H9 (cell line): ENCODE measurements around the gene CINP. TPM values are rescaled to one million over a fixed set of nuclear protein-coding genes. Genes with fewer than 3 reads are reported as not detected.
A peak's percentile ranks its signal among the peaks of the same experiment; 100 is the strongest.

ENCODE experiments used
- DNase-seq: peaks from one replicate; pipeline ENCODE4 v3.0.0-alpha.2; 2017
- H2AFZ ChIP-seq: one replicate; pipeline ENCODE4 v1.6.1; 2013; ENCODE audit warnings: mild to moderate bottlenecking, low read length, control low read depth, moderate library complexity
- H2AK5ac ChIP-seq: 2 replicates; pipeline ENCODE4 v1.6.1; 2013; ENCODE audit warnings: low read length, control low read depth, mixed read lengths; ENCODE audit not compliant: insufficient read length
- H2BK120ac ChIP-seq: one replicate; pipeline ENCODE4 v1.6.1; 2013; ENCODE audit warnings: low read depth, mild to moderate bottlenecking, low read length, control low read depth, inconsistent platforms; ENCODE audit not compliant: poor library complexity, severe bottlenecking
- H2BK12ac ChIP-seq: 2 replicates; pipeline ENCODE4 v1.6.1; 2013; ENCODE audit warnings: low read length, control low read depth, mixed read lengths, low read depth; ENCODE audit not compliant: insufficient read length
- H2BK15ac ChIP-seq: 2 replicates; pipeline ENCODE4 v1.6.1; 2013; ENCODE audit warnings: low read depth, low read length, control low read depth
- H2BK20ac ChIP-seq: one replicate; pipeline ENCODE4 v1.6.1; 2013; ENCODE audit warnings: low read depth, mild to moderate bottlenecking, low read length, control low read depth, inconsistent platforms; ENCODE audit not compliant: poor library complexity, severe bottlenecking
- H2BK5ac ChIP-seq: 2 replicates; pipeline ENCODE4 v1.6.1; 2013; ENCODE audit warnings: low read length, control low read depth, mixed read lengths; ENCODE audit not compliant: insufficient read length
- H3K14ac ChIP-seq: 2 replicates; pipeline ENCODE4 v1.6.1; 2013; ENCODE audit warnings: low read length, control low read depth; ENCODE audit not compliant: insufficient read depth
- H3K18ac ChIP-seq: 2 replicates; pipeline ENCODE4 v1.6.1; 2013; ENCODE audit warnings: low read depth, mild to moderate bottlenecking, mixed read lengths, low read length, control low read depth; ENCODE audit not compliant: insufficient read length
- H3K23ac ChIP-seq: 2 replicates; pipeline ENCODE4 v1.6.1; 2013; ENCODE audit warnings: low read length, control low read depth, mixed read lengths, low read depth; ENCODE audit not compliant: insufficient read length
- H3K23me2 ChIP-seq: 2 replicates; pipeline ENCODE4 v1.6.1; 2013; ENCODE audit warnings: low read depth, mild to moderate bottlenecking, mixed read lengths, low read length, control low read depth; ENCODE audit not compliant: insufficient read length, poor library complexity, severe bottlenecking
- H3K27ac ChIP-seq: 2 replicates; pipeline ENCODE4 v1.5.1; 2013; ENCODE audit warnings: low read length, control low read depth, mixed read lengths, low read depth; ENCODE audit not compliant: insufficient read length
- H3K27me3 ChIP-seq: 2 replicates; pipeline ENCODE4 v1.6.1; 2013; ENCODE audit warnings: low read length, control low read depth, inconsistent platforms; ENCODE audit not compliant: insufficient read depth
- H3K4ac ChIP-seq: 2 replicates; pipeline ENCODE4 v1.6.1; 2013; ENCODE audit warnings: low read depth, mild to moderate bottlenecking, control low read depth, inconsistent platforms, low read length, moderate library complexity
- H3K4me1 ChIP-seq: 2 replicates; pipeline ENCODE4 v1.6.1; 2013; ENCODE audit warnings: low read length, control low read depth, inconsistent platforms; ENCODE audit not compliant: insufficient read depth
- H3K4me2 ChIP-seq: 2 replicates; pipeline ENCODE4 v1.6.1; 2013; ENCODE audit warnings: low read length, control low read depth, mixed read lengths; ENCODE audit not compliant: insufficient read length, insufficient read depth
- H3K56ac ChIP-seq: 2 replicates; pipeline ENCODE4 v1.6.1; 2013; ENCODE audit warnings: low read depth, mild to moderate bottlenecking, mixed read lengths, low read length, control low read depth; ENCODE audit not compliant: insufficient read length
- H3K79me1 ChIP-seq: 2 replicates; pipeline ENCODE4 v1.6.1; 2013; ENCODE audit warnings: low read depth, mild to moderate bottlenecking, moderate library complexity, low read length, control low read depth, inconsistent platforms; ENCODE audit not compliant: insufficient read depth, poor library complexity, severe bottlenecking
- H3K79me2 ChIP-seq: 2 replicates; pipeline ENCODE4 v1.6.1; 2013; ENCODE audit warnings: low read length, control low read depth, inconsistent platforms; ENCODE audit not compliant: insufficient read depth
- H3K9ac ChIP-seq: 2 replicates; pipeline ENCODE4 v1.6.1; 2013; ENCODE audit warnings: low read length, control low read depth, mixed read lengths; ENCODE audit not compliant: insufficient read length; ENCODE audit errors: extremely low read depth
- H3K9me3 ChIP-seq: one replicate; pipeline ENCODE4 v1.6.1; 2013; ENCODE audit warnings: low read depth, low read length, inconsistent platforms; ENCODE audit not compliant: control insufficient read depth
- H3T11ph ChIP-seq: one replicate; pipeline ENCODE4 v1.6.1; 2013; ENCODE audit warnings: mild to moderate bottlenecking, low read length, control low read depth, inconsistent platforms
- H4K20me1 ChIP-seq: one replicate; pipeline ENCODE4 v1.6.1; 2013; ENCODE audit not compliant: control insufficient read depth, insufficient read length, insufficient read depth
- H4K5ac ChIP-seq: 2 replicates; pipeline ENCODE4 v1.6.1; 2013; ENCODE audit warnings: low read depth, mild to moderate bottlenecking, mixed read lengths, low read length, control low read depth; ENCODE audit not compliant: insufficient read length
- H4K8ac ChIP-seq: replicated peaks from 2 replicates; pipeline ENCODE4 v1.6.1; 2013; ENCODE audit warnings: low read length, control low read depth, mixed read lengths, low read depth; ENCODE audit not compliant: insufficient read length
- H4K91ac ChIP-seq: 2 replicates; pipeline ENCODE4 v1.6.1; 2013; ENCODE audit warnings: low read depth, mild to moderate bottlenecking, moderate library complexity, mixed read lengths, low read length, control low read depth; ENCODE audit not compliant: insufficient read length
- H3K27ac Mint-ChIP-seq, 3 experiments: 2 replicates in 2 of 3; 3 replicates in 1 of 3; pipeline ENCODE4 v1.8.0; 2020 to 2021; ENCODE audit warnings: mixed read lengths in 3 of 3, mild to moderate bottlenecking in 1 of 3, moderate library complexity in 1 of 3
- H3K27me3 Mint-ChIP-seq: 2 replicates; pipeline ENCODE4 v1.8.0; 2021; ENCODE audit warnings: low read depth, mild to moderate bottlenecking, moderate library complexity, mixed read lengths
- H3K36me3 Mint-ChIP-seq, 3 experiments: 2 replicates in 2 of 3; 3 replicates in 1 of 3; pipeline ENCODE4 v1.8.0; 2020 to 2021; ENCODE audit warnings: low read depth in 3 of 3, mixed read lengths in 3 of 3; ENCODE audit not compliant: insufficient read depth in 1 of 3
- H3K4me1 Mint-ChIP-seq, 2 experiments: 2 replicates each; pipeline ENCODE4 v1.8.0; 2020; ENCODE audit warnings: mixed read lengths in 2 of 2
- H3K4me3 Mint-ChIP-seq, 2 experiments: 2 replicates in 1 of 2; 3 replicates in 1 of 2; pipeline ENCODE4 v1.8.0; 2020 to 2021; ENCODE audit warnings: mild to moderate bottlenecking in 2 of 2, mixed read lengths in 2 of 2, moderate library complexity in 1 of 2
- H3K9me3 Mint-ChIP-seq, 2 experiments: 2 replicates in 1 of 2; 3 replicates in 1 of 2; pipeline ENCODE4 v1.8.0; 2020; ENCODE audit warnings: mild to moderate bottlenecking in 2 of 2, mixed read lengths in 2 of 2, moderate library complexity in 1 of 2
- CTCF ChIP-seq: fragments of 200-600 bp; sonication (generic); conservative IDR thresholded peaks from 3 replicates; pipeline ENCODE4 v1.8.0; 2021; ENCODE audit warnings: antibody characterized with exemption, mild to moderate bottlenecking
- WGBS: extraction: QIAGEN DNeasy Blood & Tissue Kit; methylation state at CpG from one replicate; pipeline ENCODE4 v1.1.7; 2013; ENCODE audit warnings: missing lambda C conversion rate, low lambda C conversion rate, mixed read lengths; ENCODE audit not compliant: insufficient read length; ENCODE audit errors: extremely low coverage; 5-methylcytosine and 5-hydroxymethylcytosine counted together
- total RNA-seq: library from RNA; stranded (reverse); gene quantifications from 2 replicates; pipeline ENCODE4 v1.2.1, GENCODE V29; 2021

CINP gene
- total RNA-seq, 1 experiment from 2014 or later, result 39.5 TPM

GRCh38 chr14:102345232-102345631, 17.5 kb downstream of the CINP start:
- peaks cover 18 to 63% (median 41%) of the 10 kb centered on the region in 3 experiments; a peak in 6 of 7 replicates for H3K36me3 Mint-ChIP-seq
- Histone ChIP-seq H2BK5ac (no peak overlapping the region), H3T11ph (no peak overlapping the region), H2BK20ac (no peak overlapping the region), H3K4ac (no peak overlapping the region), H4K20me1 (no peaks in the 10 kb centered on the region), H3K23ac (no peak overlapping the region), H3K9me3 (no peaks in the 10 kb centered on the region), H3K27ac (no peak overlapping the region), H2BK120ac (no peak overlapping the region), H2AFZ (no peak overlapping the region), H3K27me3 (no peaks in the 10 kb centered on the region), H3K9ac (no peak overlapping the region), H3K79me2 (no peaks in the 10 kb centered on the region), H3K4me1 (no peaks in the 10 kb centered on the region), H3K14ac (no peak overlapping the region), H4K8ac (no peak overlapping the region), H4K91ac (no peak overlapping the region), H3K79me1 (no peaks in the 10 kb centered on the region), H3K56ac (no peak overlapping the region), H3K23me2 (no peaks in the 10 kb centered on the region), H2BK15ac (no peak overlapping the region), H3K4me2 (no peak overlapping the region), H2AK5ac (no peak overlapping the region), H3K18ac (no peak overlapping the region), H2BK12ac (no peak overlapping the region), H4K5ac (no peak overlapping the region)
- no peaks in the 10 kb centered on the region for H3K27me3 Mint-ChIP-seq
- H3K9me3 Mint-ChIP-seq, result no peaks in the 10 kb centered on the region
- TF ChIP-seq CTCF, result no peak
- peak overlapping the region in 1 of 3 experiments; percentile 73; a peak in 1 of 7 replicates for H3K27ac Mint-ChIP-seq
- H3K4me1 Mint-ChIP-seq, result no peaks in the 10 kb centered on the region
- DNase-seq, result no peak
- WGBS, result no CpG with 5 or more reads among the region's 3 CpGs
- no peak overlapping the region for H3K4me3 Mint-ChIP-seq
